Muscle layer of duodenum (tissue), 2 donors: ENCODE data around the gene EHD1.
A peak's percentile ranks its signal among the peaks of the same experiment; 100 is the strongest.

ENCODE experiments used
- H3K27ac ChIP-seq: one replicate; pipeline ENCODE4 v1.7.0; 2013; ENCODE audit warnings: mild to moderate bottlenecking, low read length
- H3K27me3 ChIP-seq: one replicate; pipeline ENCODE4 v1.7.0; 2013; ENCODE audit warnings: low read depth, mild to moderate bottlenecking, control low read depth, low read length
- H3K36me3 ChIP-seq, 2 donors: one replicate each; pipeline ENCODE4 v1.7.0; 2013; ENCODE audit warnings: low read length in 2 of 2, control low read depth in 1 of 2, mild to moderate bottlenecking in 1 of 2; ENCODE audit not compliant: insufficient read depth in 2 of 2, control insufficient read depth in 1 of 2
- H3K4me1 ChIP-seq, 2 donors: one replicate each; pipeline ENCODE4 v1.7.0; 2013; ENCODE audit warnings: low read length in 2 of 2, mild to moderate bottlenecking in 2 of 2, control low read depth in 1 of 2, moderate library complexity in 1 of 2; ENCODE audit not compliant: insufficient read depth in 2 of 2, control insufficient read depth in 1 of 2
- H3K4me3 ChIP-seq, 2 donors: one replicate each; pipeline ENCODE4 v1.7.0; 2013; ENCODE audit warnings: low read length in 2 of 2, low read depth in 1 of 2, mild to moderate bottlenecking in 1 of 2
- H3K9me3 ChIP-seq, 2 donors: one replicate each; pipeline ENCODE4 v1.7.0; 2013; ENCODE audit warnings: low read length in 2 of 2, control low read depth in 1 of 2, mild to moderate bottlenecking in 1 of 2; ENCODE audit not compliant: control insufficient read depth in 1 of 2
- donor health status: healthy.

EHD1 gene

GRCh38 chr11:64887757-64888405 lies 9.5 kb upstream of the EHD1 start:
- Histone ChIP-seq H3K9me3 (no peaks in the 10 kb centered on the region), H3K4me1 (peaks cover 0 to 11% of the 10 kb centered on the region in 2 donors), H3K27me3 (no peaks in the 10 kb centered on the region), H3K36me3 (no peaks in the 10 kb centered on the region), H3K4me3 (peak overlapping the region; percentile 21 to 54), H3K27ac (peak overlapping the region; percentile 32)

- H3K9me3 ChIP-seq: no peaks in the 10 kb centered on the region
- peak overlapping the region in 1 of 2 donors; percentile 54 for H3K4me3 ChIP-seq
- peaks cover 0 to 11% of the 10 kb centered on the region in 2 donors for H3K4me1 ChIP-seq
- H3K27me3 ChIP-seq: no peaks in the 10 kb centered on the region
- H3K36me3 ChIP-seq: no peaks in the 10 kb centered on the region
- H3K27ac ChIP-seq: peak overlapping the region; percentile 32
Observed at GRCh38 chr11:64887234-64887756, 8.9 kb upstream of the EHD1 start.

DNA sequence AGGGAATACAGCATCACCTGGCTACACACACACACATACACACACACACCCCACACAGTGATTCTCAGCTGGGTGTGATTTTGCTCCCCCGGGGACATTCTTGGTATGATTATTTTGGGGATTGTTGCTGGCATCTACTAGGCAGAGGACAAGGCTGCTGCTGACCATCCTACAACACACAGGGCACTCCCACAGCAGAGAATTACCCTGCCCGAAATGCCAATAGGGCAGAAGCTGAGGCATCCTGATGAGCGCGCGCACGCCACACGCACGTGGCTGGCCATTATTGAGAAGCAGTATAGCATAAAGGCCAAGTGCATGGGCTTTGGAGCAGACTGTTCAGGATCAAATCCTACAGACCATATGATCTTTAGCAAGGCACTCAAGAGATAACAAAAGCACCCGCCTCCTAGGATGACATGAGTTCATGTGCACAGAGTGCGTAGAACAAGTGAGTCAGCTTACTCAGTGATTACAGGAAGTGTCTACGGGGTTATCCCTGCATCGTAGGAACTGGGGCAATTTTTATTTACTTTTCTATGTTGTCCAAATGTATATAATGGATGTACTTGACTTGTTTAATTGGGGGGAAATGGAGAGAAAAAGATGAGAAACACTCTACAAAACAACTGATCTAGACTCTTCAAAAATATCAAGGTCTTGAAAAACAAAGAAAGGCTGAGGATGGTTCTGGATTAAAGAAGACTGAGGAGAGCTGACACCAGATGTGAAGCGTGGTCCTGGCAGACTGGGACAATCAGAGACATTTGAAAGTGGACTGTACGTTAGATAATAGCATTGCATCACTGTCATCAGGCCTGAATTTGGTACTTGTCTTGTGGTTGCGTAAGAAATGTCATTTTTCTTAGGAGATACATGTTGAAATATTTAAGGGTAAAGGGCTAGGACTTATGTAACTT lies 7.2 kb upstream of the EHD1 start:
- Histone ChIP-seq H3K27ac (peak overlapping the region; percentile 46), H3K4me1 (peaks cover 0 to 14% of the 10 kb centered on the region in 2 donors), H3K4me3 (no peak overlapping the region), H3K27me3 (no peaks in the 10 kb centered on the region), H3K9me3 (no peaks in the 10 kb centered on the region), H3K36me3 (no peaks in the 10 kb centered on the region)

DNA sequence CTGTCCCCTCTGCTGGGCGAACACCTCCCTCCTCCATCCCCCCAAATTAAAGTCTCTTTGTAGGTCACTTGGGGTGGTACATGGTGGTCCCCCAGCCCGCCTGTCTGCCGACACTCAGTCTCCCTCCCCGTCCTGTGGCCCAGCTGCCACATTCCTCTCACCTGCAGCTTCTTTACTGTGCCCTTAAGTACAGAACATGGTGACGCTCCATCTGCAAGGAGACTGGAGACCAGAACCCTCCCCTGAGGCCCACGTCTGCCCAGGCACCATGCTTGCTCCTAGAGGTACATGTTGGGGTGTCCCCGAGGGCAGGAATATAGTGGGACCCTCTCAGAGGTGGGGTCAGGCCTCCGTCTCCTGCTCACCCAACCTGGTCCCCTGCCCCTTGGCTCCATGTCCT lies 5.6 kb upstream of the EHD1 start:
- Histone ChIP-seq H3K27ac (no peak overlapping the region), H3K36me3 (no peaks in the 10 kb centered on the region), H3K27me3 (no peaks in the 10 kb centered on the region), H3K4me1 (peaks cover 0 to 30% of the 10 kb centered on the region in 2 donors), H3K9me3 (no peaks in the 10 kb centered on the region), H3K4me3 (no peak overlapping the region)

DNA sequence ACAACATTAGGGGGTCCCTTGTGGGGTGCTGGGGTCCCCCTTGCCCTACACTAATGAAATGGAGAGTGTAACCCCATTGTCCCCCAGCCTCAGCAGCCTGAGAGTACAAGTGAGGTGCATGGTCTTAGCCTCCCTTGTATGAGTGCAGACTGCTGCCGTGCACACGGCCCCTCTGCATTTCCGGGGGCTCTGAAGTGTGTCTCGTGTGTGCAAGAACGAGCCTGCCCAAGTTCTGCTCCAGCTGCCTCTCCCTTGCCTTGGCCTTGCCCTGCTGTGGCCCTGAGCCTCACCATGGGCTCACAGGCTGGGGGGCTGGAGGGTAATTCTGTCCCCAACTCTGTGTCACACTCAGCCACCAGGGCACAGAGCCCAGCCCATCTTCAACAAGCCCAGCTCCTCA lies 5.2 kb upstream of the EHD1 start:
- H3K4me1 ChIP-seq: peaks cover 0 to 31% of the 10 kb centered on the region in 2 donors
- H3K27me3 ChIP-seq: no peaks in the 10 kb centered on the region
- no peaks in the 10 kb centered on the region for H3K36me3 ChIP-seq
- H3K9me3 ChIP-seq: no peaks in the 10 kb centered on the region
- H3K4me3 ChIP-seq: no peak overlapping the region
- no peak overlapping the region for H3K27ac ChIP-seq

- Histone ChIP-seq H3K36me3 (no peaks in the 10 kb centered on the region), H3K27ac (no peak overlapping the region), H3K27me3 (no peaks in the 10 kb centered on the region), H3K4me1 (peaks cover 0 to 23% of the 10 kb centered on the region in 2 donors), H3K9me3 (no peaks in the 10 kb centered on the region), H3K4me3 (no peak overlapping the region)
Observed at GRCh38 chr11:64882243-64882642, 3.8 kb upstream of the EHD1 start.

DNA sequence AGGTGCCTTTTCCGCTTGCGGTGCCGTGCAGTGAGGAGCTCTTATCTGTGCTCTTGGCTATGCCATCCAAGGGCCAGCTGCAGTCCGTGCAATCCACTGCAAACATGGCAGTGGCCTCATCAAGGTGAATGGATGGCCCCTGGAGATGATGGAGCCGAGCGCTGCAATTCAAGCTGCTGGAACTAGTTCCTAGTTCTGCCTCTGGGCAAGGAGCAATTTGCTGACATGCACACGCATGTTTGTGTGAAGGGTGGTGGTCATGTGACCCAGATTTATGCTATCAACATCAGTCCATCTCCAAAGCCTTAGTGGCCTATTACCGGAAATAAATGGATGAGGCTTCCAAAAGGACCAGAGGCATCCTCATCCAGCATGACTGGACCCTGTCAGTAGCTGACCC lies 3.1 kb upstream of the EHD1 start:
- peaks cover under 1 to 29% of the 10 kb centered on the region in 2 donors for H3K4me1 ChIP-seq
- H3K9me3 ChIP-seq: no peaks in the 10 kb centered on the region
- H3K27me3 ChIP-seq: no peaks in the 10 kb centered on the region
- H3K36me3 ChIP-seq: no peaks in the 10 kb centered on the region
- peak overlapping the region; percentile 29 for H3K27ac ChIP-seq
- H3K4me3 ChIP-seq: no peak overlapping the region

DNA sequence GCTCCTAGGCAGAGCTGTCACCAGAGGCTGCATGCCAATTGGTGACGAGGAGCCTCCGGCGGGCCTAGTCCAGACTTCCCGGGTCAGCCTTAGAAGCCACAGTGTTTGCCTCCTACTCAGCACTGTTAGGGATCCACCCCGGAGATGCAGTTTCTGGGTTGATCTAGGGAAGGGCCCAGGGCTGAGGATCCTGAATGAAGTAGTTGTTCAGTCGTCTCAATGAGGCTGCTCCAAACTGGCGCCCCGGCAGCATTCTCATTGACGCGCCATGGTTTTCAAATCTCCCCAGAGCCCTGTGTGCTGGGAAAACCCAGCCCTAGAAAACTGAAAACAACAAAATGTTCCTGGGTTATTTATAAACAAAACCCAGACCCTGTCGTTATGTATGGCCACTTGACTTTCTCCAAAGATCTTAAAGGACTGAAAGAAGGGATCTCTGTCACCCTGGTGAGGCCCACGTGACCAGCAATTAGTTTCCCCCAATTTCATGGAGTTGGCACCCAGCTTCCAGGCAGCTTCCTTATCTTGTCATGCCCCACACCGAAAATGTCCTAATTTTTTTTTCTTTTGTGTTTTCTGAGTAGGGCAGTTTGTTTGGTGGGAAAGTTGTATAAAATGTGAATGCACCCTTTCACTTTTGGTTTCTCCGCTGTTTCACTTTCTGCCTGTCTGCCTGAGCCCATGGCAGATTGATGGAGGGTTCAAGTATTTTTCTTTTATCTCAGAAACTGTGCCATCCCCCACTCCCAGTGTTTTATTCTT lies 2.0 kb upstream of the EHD1 start:
- Histone ChIP-seq H3K9me3 (no peaks in the 10 kb centered on the region), H3K4me3 (no peak overlapping the region), H3K36me3 (no peaks in the 10 kb centered on the region), H3K27ac (peak overlapping the region; percentile 78), H3K4me1 (peaks cover 10 to 40% of the 10 kb centered on the region in 2 donors), H3K27me3 (no peaks in the 10 kb centered on the region)

DNA sequence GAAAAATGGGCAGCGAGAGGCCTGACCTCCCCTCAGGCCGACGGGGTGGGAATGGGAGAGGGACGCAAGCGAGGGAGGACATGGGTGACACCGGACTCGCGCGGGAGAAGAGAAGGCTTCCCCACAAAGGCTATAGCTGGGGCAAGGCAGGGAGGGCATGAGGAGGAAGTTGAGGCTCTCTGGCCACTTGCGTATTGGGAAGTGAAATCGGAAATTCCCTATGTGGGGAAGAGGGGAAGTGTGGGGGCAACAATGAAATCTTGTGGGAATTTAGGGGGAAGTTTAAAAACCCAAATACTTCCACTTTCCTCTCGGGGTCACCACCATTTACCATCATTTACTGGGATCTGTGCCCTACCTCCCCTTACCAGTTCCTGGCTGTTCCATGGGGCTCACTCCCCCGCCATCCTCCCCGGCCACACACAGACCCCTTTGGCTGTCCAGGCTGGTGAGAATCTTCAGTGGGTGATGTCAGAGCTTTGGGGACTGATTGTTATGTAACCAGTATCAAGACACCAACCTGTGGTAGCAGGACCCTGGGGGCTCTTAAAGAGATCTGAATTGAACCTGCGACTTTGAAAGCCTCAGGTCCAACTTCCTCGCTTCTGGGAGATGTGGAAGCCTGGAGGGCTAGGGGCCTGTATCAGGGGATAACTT lies 951 bp upstream of the EHD1 start:
- Histone ChIP-seq H3K4me1 (peaks cover 10 to 50% of the 10 kb centered on the region in 2 donors), H3K36me3 (peaks cover 0 to 1% of the 10 kb centered on the region in 2 donors), H3K9me3 (no peaks in the 10 kb centered on the region), H3K4me3 (peak overlapping the region; percentile 83 to 97), H3K27me3 (no peaks in the 10 kb centered on the region), H3K27ac (peak overlapping the region; percentile 82)

GRCh38 chr11:64878223-64878493 lies 263 bp downstream of the EHD1 start:
- Histone ChIP-seq H3K9me3 (no peaks in the 10 kb centered on the region), H3K36me3 (peaks cover 4 to 8% of the 10 kb centered on the region in 2 donors), H3K27ac (peak overlapping the region; percentile 78), H3K4me3 (peak overlapping the region; percentile 97), H3K4me1 (peaks cover 13 to 57% of the 10 kb centered on the region in 2 donors), H3K27me3 (no peaks in the 10 kb centered on the region)
